ENCODE results near the gene NUMBL.

Gene NUMBL

DNA sequence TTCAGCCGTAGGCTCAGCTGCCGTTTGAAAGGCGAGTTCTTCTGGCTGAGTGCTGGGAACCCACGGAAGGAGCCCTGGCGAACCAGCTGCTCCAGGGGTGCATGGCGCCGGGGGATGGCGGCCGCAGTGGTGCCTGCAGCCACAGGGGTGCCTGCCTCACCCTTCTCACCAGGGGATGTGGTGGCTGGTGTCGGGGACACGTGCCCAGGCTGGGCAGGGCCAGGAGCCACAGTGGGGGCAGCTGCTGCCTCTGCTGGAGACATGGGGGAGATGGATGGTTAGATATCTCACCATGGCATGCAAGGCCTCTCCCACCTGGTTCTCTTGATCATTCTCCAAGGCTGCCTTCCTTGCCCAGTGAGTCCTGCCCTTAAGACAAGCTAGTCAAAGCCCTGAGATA lies 17.1 kb downstream of the NUMBL start:
- Histone ChIP-seq H3K4me2 (no peak overlapping the region), H4K20me1 (ENCODE audit: insufficient read depth) (no peaks in the 10 kb centered on the region), H3K79me2 (ENCODE audit: insufficient read depth, low read depth) (no peaks in the 10 kb centered on the region), H3K4me3 (IDR thresholded peaks at IDR 0.05; ENCODE audit: insufficient read depth, low read depth, low read length) (no peak overlapping the region), H3K36me3 (ENCODE audit: insufficient read depth) (no peaks in the 10 kb centered on the region; the same call in 1 of the 2 replicates), H3K9ac (no peak overlapping the region), H2AFZ (ENCODE audit: low read depth) (no peak overlapping the region), H3K27ac (no peak overlapping the region), H3K4me1 (ENCODE audit: low read depth, poor library complexity, severe bottlenecking) (peaks cover 8% of the 10 kb centered on the region), H3K27me3 (ENCODE audit: insufficient read depth, low read depth) (no peaks in the 10 kb centered on the region)
- TF ChIP-seq, protein P1, sequence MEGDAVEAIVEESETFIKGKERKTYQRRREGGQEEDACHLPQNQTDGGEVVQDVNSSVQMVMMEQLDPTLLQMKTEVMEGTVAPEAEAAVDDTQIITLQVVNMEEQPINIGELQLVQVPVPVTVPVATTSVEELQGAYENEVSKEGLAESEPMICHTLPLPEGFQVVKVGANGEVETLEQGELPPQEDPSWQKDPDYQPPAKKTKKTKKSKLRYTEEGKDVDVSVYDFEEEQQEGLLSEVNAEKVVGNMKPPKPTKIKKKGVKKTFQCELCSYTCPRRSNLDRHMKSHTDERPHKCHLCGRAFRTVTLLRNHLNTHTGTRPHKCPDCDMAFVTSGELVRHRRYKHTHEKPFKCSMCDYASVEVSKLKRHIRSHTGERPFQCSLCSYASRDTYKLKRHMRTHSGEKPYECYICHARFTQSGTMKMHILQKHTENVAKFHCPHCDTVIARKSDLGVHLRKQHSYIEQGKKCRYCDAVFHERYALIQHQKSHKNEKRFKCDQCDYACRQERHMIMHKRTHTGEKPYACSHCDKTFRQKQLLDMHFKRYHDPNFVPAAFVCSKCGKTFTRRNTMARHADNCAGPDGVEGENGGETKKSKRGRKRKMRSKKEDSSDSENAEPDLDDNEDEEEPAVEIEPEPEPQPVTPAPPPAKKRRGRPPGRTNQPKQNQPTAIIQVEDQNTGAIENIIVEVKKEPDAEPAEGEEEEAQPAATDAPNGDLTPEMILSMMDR (conservative IDR thresholded peaks at IDR 0.05; ENCODE audit: low read depth, low read length), result no peak

DNA sequence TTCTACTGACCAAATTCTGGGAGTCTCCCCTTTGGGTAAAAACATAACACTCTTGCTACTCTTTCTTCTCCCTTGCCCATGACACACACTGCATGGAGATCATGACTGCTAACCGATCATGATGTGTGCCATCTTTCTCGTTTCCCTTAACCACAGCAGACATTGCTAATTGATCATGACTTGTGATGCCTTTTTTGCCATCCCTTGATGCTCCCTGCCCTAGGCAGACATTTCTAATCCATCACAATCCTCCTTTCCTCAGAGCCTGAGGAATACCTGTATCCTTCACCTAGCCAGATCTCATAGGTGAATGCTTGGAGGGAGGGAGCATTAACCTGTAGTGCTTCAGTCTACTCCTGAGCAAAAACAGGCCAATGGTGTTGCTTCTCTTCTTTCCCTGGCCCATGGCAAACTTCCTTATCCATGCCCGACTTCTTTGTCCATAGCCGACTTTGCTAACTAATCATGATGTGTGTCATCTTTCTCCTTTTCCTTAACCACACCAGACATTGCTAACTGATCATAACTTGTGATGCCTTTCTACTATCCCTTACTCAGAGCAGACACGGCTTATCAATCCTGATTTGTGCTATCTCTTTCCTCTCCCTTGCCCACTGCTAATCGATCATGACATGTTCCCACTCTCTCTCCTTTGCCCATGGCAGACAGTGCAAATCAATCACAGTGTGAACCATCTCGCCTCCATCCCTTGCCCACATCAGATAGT lies 17.7 kb downstream of the NUMBL start:
- H3K27me3 ChIP-seq (ENCODE audit: insufficient read depth, low read depth), result no peaks in the 10 kb centered on the region
- TF ChIP-seq, protein P1 (conservative IDR thresholded peaks at IDR 0.05; ENCODE audit: low read depth, low read length), result no peak
- H3K9ac ChIP-seq, result no peak overlapping the region
- H3K27ac ChIP-seq, result no peak overlapping the region
- H3K4me3 ChIP-seq (IDR thresholded peaks at IDR 0.05; ENCODE audit: insufficient read depth, low read depth, low read length), result no peak overlapping the region
- H3K79me2 ChIP-seq (ENCODE audit: insufficient read depth, low read depth), result no peaks in the 10 kb centered on the region
- H3K4me1 ChIP-seq (ENCODE audit: low read depth, poor library complexity, severe bottlenecking), result peaks cover 8% of the 10 kb centered on the region
- H2AFZ ChIP-seq (ENCODE audit: low read depth), result no peak overlapping the region
- H3K4me2 ChIP-seq, result no peak overlapping the region
- no peaks in the 10 kb centered on the region for H4K20me1 ChIP-seq (ENCODE audit: insufficient read depth)
- H3K36me3 ChIP-seq (ENCODE audit: insufficient read depth), result no peaks in the 10 kb centered on the region; the same call in 1 of the 2 replicates

DNA sequence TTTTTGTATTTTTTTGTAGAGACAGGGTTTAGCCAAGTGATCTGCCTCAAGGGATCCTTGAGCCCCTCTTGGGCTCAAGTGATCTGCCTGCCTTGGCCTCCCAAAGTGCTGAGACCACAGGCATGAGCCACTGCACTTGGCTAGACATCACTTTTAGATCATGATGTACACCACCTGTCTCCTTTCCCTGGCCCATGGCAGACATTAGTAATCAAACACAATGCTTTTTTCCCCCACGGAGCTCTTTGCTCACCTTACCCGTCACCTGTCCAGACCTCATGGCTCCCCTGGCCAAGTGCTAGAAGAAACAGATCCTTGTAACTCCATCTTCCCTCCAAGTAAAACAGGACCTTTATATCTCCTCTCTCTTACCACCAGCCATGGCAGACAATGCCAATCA lies 18.4 kb downstream of the NUMBL start:
- Histone ChIP-seq H3K27ac (no peak overlapping the region), H3K4me2 (no peak overlapping the region), H3K4me1 (ENCODE audit: low read depth, poor library complexity, severe bottlenecking) (peaks cover 8% of the 10 kb centered on the region), H4K20me1 (ENCODE audit: insufficient read depth) (no peaks in the 10 kb centered on the region), H3K79me2 (ENCODE audit: insufficient read depth, low read depth) (no peaks in the 10 kb centered on the region), H3K36me3 (ENCODE audit: insufficient read depth) (no peaks in the 10 kb centered on the region; the same call in 1 of the 2 replicates), H3K27me3 (ENCODE audit: insufficient read depth, low read depth) (no peaks in the 10 kb centered on the region), H3K9ac (no peak overlapping the region), H3K4me3 (IDR thresholded peaks at IDR 0.05; ENCODE audit: insufficient read depth, low read depth, low read length) (no peak overlapping the region), H2AFZ (ENCODE audit: low read depth) (no peak overlapping the region)
- TF ChIP-seq, protein P1 (conservative IDR thresholded peaks at IDR 0.05; ENCODE audit: low read depth, low read length), result no peak

DNA sequence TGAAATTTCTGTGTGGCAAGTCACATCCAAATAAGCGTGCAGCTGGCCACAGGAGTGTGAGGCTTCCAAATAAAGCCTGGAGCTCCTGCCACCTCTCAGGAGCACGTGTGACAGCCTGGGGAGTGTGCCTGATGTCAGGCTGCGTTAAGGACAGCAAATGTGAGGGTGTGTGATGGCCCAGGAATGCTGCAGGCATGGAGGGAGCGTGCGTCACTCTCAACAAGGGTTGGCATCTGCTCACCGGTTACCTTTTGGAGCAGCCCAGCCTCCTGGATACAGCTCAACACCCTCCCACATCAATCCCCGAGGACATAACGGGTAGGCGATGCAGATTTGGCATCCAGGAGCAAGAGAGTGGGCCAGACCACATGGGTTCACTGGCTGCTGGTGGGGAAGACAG lies 19.0 kb downstream of the NUMBL start:
- Histone ChIP-seq H4K20me1 (ENCODE audit: insufficient read depth) (no peaks in the 10 kb centered on the region), H2AFZ (ENCODE audit: low read depth) (no peak overlapping the region), H3K4me2 (no peak overlapping the region), H3K27me3 (ENCODE audit: insufficient read depth, low read depth) (no peaks in the 10 kb centered on the region), H3K9ac (no peak overlapping the region), H3K79me2 (ENCODE audit: insufficient read depth, low read depth) (no peaks in the 10 kb centered on the region), H3K4me3 (IDR thresholded peaks at IDR 0.05; ENCODE audit: insufficient read depth, low read depth, low read length) (no peak overlapping the region), H3K4me1 (ENCODE audit: low read depth, poor library complexity, severe bottlenecking) (peaks cover 13% of the 10 kb centered on the region), H3K27ac (no peak overlapping the region), H3K36me3 (ENCODE audit: insufficient read depth) (no peaks in the 10 kb centered on the region)
- TF ChIP-seq, protein P1 (conservative IDR thresholded peaks at IDR 0.05; ENCODE audit: low read depth, low read length), result no peak
